Measurements from ENCODE around the gene PCSK7. TPM values are rescaled to one million over a fixed set of nuclear protein-coding genes. Genes with fewer than 3 reads are reported as not detected.

The PCSK7 gene
- total and polyA plus RNA-seq, 2 donors (not counting 3 experiments of a cell fraction or from before 2014, with no cell fraction given), result 40.8 to 72.7 TPM

- no peaks in the 10 kb centered on the region for H3K27me3 ChIP-seq (ENCODE audit: control insufficient read depth in 2 of 2, insufficient read depth in 2 of 2, low read length in 2 of 2)
- intact Hi-C loops (cut with micrococcal nuclease), result loop anchor here (2.0 kb wide), 1 partner anchor 20 kb away; the partner anchor contains the start of gene SIDT2
- peak within 1 kb of the TSS in 2 of 3 experiments; percentile 12 to 17 for H3K4me3 ChIP-seq (replicated peaks in 1 of 3; ENCODE audit: insufficient read depth in 1 of 3, low read depth in 1 of 3, low read length in 3 of 3)
- no peaks in the 10 kb centered on the region for H3K9me3 ChIP-seq (replicated peaks; ENCODE audit: control insufficient read depth, insufficient read depth, low read length)
- H4K20me1 ChIP-seq (replicated peaks; ENCODE audit: control insufficient read depth, extremely low read depth, insufficient read depth, low read length), result no peaks in the 10 kb centered on the region
- BruUV-seq (replicated peaks), result TSS peak; percentile 83
- DNase-seq (ENCODE audit: low read depth, low spot score) (peak; percentile 37), FAIRE-seq (peak; percentile 81)
- H3K79me2 ChIP-seq (ENCODE audit: control insufficient read depth, insufficient read depth, low read length), result no peaks in the 10 kb centered on the region
- POLR2A ChIA-PET, result interaction anchor here (0.6 kb wide), 1 partner anchor 13 kb away, joined by 3 read pairs; no protein-coding TSS in a partner anchor
- dilution Hi-C loops (cut with MboI; ENCODE audit: extremely low pct_ligation_motif_present, low sequenced_read_pairs), result no loop called here
- H3K9me1 ChIP-seq (replicated peaks; ENCODE audit: control insufficient read depth, extremely low read depth, insufficient read depth, low read length), result no peaks in the 10 kb centered on the region
- peaks cover 9% of the 10 kb centered on the region for H3K4me1 ChIP-seq (ENCODE audit: control insufficient read depth, extremely low read depth, insufficient read depth, low read length)
- H2AFZ ChIP-seq (ENCODE audit: low read depth, low read length), result peak within 1 kb of the TSS; percentile 75
- H3K9ac ChIP-seq (replicated peaks; ENCODE audit: extremely low read depth, insufficient read depth, low read length), result no peak within 1 kb of the TSS
- CTCF ChIA-PET, result interaction anchor here (1.1 to 1.3 kb wide), 3 partner anchors 16 to 27 kb away, joined by 3 to 4 read pairs (median 3); no protein-coding TSS in a partner anchor
- peaks cover 0 to 3% of the 10 kb centered on the region in 2 experiments for H3K36me3 ChIP-seq (ENCODE audit: control insufficient read depth in 2 of 2, extremely low read depth in 1 of 2, insufficient read depth in 2 of 2, low read length in 2 of 2)
- H3K4me2 ChIP-seq (ENCODE audit: insufficient read depth, low read length), result peak within 1 kb of the TSS; percentile 38
- H3K27ac ChIP-seq (ENCODE audit: insufficient read depth, low read depth, low read length), result no peak within 1 kb of the TSS
- TF ChIP-seq CTCF (IDR thresholded peaks at IDR 0.05; ENCODE audit: extremely low read depth in 1 of 2, insufficient read depth in 1 of 2, low read depth in 1 of 2, low read length in 2 of 2) (no peak), EZH2 (IDR thresholded peaks at IDR 0.05; ENCODE audit: borderline replicate concordance, low read depth, low read length, severe bottlenecking) (no peak), POLR2AphosphoS5 (IDR thresholded peaks at IDR 0.05; ENCODE audit: insufficient read depth, low read depth, low read length) (peak; percentile 62), JUN (IDR thresholded peaks at IDR 0.05; ENCODE audit: borderline replicate concordance, insufficient read depth, insufficient read length, low read depth) (no peak), MYC (IDR thresholded peaks at IDR 0.05; ENCODE audit: low read depth, low read length) (no peak), POLR2A (IDR thresholded peaks at IDR 0.05; ENCODE audit: low read depth, low read length) (peak; percentile 15), FOS (IDR thresholded peaks at IDR 0.05; ENCODE audit: borderline replicate concordance, insufficient read depth, low read length) (no peak), GATA2 (IDR thresholded peaks at IDR 0.05; ENCODE audit: insufficient read depth, insufficient read length, low read depth, low read length) (no peak), MAX (IDR thresholded peaks at IDR 0.05; ENCODE audit: insufficient read depth, insufficient read length) (no peak)
Measured at GRCh38 chr11:117199053-117199915, 32.6 kb downstream of the PCSK7 start, which contains the start of gene TAGLN. Gene TAGLN, plus strand, starts transcription at chr11:117199370. Its CDS starts 3,644 bp downstream, at chr11:117203014.
